ENCODE data around the gene C1QC.

Gene C1QC

DNA sequence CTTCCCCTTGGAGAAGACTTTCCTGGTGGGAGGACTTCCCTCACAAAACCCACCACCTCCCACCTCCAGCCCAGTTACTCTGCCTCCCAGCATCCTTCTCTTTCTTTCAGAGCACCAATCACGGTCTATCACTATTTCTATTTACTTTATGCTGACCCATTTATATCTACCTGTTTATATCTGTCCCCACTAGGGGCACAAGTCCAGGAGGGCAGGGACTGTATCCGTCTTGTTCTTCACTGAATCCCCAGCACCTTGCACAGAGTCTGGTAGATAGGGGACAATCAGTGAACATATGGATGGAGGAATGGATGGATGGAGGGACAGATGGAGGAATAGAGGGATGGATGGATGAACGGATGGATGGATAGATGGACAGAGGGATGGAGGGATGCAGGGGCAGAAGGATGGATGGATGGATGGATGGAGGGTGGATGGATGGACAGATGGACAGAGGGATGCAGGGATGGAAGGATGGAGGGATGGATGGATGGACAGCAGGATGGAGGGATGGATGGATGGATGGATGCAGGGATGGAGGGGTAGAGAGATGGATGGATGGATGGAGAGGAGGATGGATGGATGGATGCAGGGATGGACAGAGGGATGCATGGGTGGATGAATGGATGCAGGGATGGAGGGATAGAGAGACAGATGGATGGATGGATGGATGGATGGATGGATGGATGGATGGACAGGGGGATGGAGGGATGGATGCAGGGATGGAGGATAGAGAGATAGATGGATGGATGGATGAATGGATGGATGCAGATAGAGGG is 15.1 kb downstream of the C1QC start:
- no peak for DNase-seq
- Histone ChIP-seq H3K4me3 (ENCODE audit: low read depth, low read length) (no peak overlapping the region), H3K9me3 (no peaks in the 10 kb centered on the region), H3K36me3 (no peaks in the 10 kb centered on the region), H3K27me3 (no peaks in the 10 kb centered on the region), H3K4me1 (no peaks in the 10 kb centered on the region)
- TF ChIP-seq, protein P1, sequence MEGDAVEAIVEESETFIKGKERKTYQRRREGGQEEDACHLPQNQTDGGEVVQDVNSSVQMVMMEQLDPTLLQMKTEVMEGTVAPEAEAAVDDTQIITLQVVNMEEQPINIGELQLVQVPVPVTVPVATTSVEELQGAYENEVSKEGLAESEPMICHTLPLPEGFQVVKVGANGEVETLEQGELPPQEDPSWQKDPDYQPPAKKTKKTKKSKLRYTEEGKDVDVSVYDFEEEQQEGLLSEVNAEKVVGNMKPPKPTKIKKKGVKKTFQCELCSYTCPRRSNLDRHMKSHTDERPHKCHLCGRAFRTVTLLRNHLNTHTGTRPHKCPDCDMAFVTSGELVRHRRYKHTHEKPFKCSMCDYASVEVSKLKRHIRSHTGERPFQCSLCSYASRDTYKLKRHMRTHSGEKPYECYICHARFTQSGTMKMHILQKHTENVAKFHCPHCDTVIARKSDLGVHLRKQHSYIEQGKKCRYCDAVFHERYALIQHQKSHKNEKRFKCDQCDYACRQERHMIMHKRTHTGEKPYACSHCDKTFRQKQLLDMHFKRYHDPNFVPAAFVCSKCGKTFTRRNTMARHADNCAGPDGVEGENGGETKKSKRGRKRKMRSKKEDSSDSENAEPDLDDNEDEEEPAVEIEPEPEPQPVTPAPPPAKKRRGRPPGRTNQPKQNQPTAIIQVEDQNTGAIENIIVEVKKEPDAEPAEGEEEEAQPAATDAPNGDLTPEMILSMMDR (IDR thresholded peaks at IDR 0.05; ENCODE audit: low read depth, low read length) = 0 out of 2 replicates have a peak, but pooled peaks have one; percentile 12

DNA sequence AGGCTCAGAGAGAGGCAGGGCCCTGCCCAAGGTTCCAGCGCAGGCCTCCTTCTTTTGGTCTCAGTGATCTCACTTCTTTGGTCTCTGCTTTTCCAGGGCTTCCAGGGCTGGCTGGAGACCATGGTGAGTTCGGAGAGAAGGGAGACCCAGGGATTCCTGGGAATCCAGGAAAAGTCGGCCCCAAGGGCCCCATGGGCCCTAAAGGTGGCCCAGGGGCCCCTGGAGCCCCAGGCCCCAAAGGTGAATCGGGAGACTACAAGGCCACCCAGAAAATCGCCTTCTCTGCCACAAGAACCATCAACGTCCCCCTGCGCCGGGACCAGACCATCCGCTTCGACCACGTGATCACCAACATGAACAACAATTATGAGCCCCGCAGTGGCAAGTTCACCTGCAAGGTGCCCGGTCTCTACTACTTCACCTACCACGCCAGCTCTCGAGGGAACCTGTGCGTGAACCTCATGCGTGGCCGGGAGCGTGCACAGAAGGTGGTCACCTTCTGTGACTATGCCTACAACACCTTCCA is 17.3 kb downstream of the C1QC start:
- Histone ChIP-seq H3K4me1 (no peaks in the 10 kb centered on the region), H3K27me3 (no peaks in the 10 kb centered on the region), H3K36me3 (no peaks in the 10 kb centered on the region), H3K4me3 (ENCODE audit: low read depth, low read length) (no peak overlapping the region), H3K9me3 (no peaks in the 10 kb centered on the region)
- no peak for DNase-seq
- TF ChIP-seq, protein P1 (IDR thresholded peaks at IDR 0.05; ENCODE audit: low read depth, low read length) = no peak

DNA sequence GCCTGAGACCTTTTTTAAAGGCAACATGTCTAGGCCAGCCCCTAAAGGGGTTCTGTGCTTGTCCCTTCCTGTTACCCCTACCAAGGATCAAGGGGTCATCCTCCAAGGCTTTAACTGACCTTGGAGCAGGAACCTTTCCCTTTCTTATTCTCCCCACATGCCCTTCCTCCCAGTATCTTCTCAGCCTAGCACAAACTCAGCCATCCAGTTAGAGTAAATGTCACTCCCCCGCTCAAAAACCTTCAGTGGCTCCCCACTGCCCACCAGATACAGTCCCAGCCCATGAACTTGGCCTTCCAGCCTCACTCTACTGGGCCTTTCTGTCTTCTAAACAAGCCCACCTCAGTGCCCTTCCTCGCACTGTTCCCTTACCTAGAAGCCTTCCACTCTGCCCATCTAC is 18.4 kb downstream of the C1QC start:
- Histone ChIP-seq H3K4me1 (no peaks in the 10 kb centered on the region), H3K36me3 (no peaks in the 10 kb centered on the region)
- no peak for DNase-seq

DNA sequence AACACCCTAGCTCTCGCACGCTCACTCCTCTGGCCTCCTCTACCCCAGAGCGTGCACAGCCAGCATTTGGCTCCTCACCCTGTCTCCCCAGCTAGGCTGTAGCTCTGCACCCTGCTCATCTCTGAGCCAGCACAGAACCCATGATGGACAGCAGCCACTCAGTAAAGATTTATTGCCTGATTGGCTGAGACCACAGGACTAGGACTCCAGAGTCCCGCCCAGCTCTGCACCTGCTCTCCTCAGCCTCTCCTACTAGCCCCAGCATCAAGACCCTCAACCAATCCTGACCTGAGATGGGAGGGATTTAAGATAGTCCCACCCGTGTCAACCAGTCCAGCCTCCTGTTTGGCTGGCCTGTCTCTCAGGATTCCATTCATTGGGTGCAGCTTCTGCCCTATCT is 18.9 kb downstream of the C1QC start:
- H3K27me3 ChIP-seq = no peaks in the 10 kb centered on the region
- H3K9me3 ChIP-seq = no peaks in the 10 kb centered on the region
- no peaks in the 10 kb centered on the region for H3K4me1 ChIP-seq
- DNase-seq = peak; percentile 71
- no peaks in the 10 kb centered on the region for H3K36me3 ChIP-seq
- H3K4me3 ChIP-seq (ENCODE audit: low read depth, low read length) = no peak overlapping the region
- TF ChIP-seq, protein P1 (IDR thresholded peaks at IDR 0.05; ENCODE audit: low read depth, low read length) = no peak

More for the DNA sequence above, 18.4 kb downstream of the C1QC start:
- H3K4me3 ChIP-seq (ENCODE audit: low read depth, low read length) = no peak overlapping the region
- no peaks in the 10 kb centered on the region for H3K9me3 ChIP-seq
- TF ChIP-seq, protein P1 (IDR thresholded peaks at IDR 0.05; ENCODE audit: low read depth, low read length) = no peak
- H3K27me3 ChIP-seq = no peaks in the 10 kb centered on the region

DNA sequence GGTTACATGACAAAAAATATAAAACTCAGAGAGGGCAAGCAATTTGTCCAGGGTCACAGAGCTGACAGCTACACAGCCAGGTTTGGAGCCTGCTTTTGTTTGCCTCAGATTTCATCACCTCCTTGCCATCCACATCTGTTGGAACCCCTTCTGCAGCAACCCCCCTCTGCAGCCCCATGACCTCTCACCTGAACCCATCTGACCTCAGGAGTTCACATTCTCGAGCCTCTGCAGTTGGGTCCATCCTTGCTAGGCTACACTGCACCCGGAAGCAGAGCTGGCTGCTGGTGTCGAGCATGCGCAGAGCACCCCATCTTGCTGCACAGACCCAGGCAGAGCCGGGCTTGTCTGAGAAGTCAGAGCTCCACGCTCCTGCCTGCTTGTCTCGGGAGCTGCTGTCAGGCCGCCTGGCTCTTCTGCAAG is 19.6 kb downstream of the C1QC start:
- Histone ChIP-seq H3K36me3 (no peaks in the 10 kb centered on the region), H3K4me3 (ENCODE audit: low read depth, low read length) (no peak overlapping the region), H3K4me1 (no peaks in the 10 kb centered on the region), H3K27me3 (no peaks in the 10 kb centered on the region), H3K9me3 (no peaks in the 10 kb centered on the region)
- TF ChIP-seq, protein P1 (IDR thresholded peaks at IDR 0.05; ENCODE audit: low read depth, low read length) = no peak
- DNase-seq = no peak

DNA sequence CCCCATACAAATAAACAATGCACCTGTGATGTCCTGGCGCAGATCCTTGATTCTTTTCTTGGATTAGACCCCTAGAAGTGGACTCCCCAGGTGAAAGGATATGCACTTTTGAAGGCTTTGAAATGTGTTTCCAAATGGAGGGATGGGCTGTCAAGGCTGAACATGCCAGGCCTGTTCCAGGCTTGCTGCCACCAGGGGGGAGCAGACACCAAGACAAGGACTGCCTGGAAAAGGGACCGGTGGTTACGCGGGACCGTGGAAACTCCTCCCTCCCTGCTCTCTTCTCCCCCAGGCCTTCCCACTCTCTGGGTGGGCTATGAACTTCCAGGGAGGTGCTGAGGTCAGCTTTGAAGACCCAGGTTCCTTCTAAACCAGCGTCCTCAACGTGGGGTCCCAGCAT is 22.3 kb downstream of the C1QC start:
- TF ChIP-seq, protein P1 (IDR thresholded peaks at IDR 0.05; ENCODE audit: low read depth, low read length) = peak; percentile 62
- peak; percentile 59 for DNase-seq
- no peaks in the 10 kb centered on the region for H3K4me1 ChIP-seq
- H3K9me3 ChIP-seq = no peaks in the 10 kb centered on the region
- H3K4me3 ChIP-seq (ENCODE audit: low read depth, low read length) = no peak overlapping the region
- no peaks in the 10 kb centered on the region for H3K36me3 ChIP-seq
- H3K27me3 ChIP-seq = no peaks in the 10 kb centered on the region
